Glomerular endothelial cell (primary cell): Measurements from ENCODE around the gene GSN. TPM values are rescaled to one million over a fixed set of nuclear protein-coding genes. Genes with fewer than 3 reads are reported as not detected.
"Not testable (repeated sequence)": the region's sequence is repeated elsewhere in the genome, so short reads cannot be mapped to it uniquely, and the experiment has no call there.

Source experiments
- DNase-seq: peaks from one replicate; pipeline ENCODE4 v3.0.0-alpha.2; 2011; ENCODE audit warnings: low read depth, low spot score; ENCODE audit errors: extremely low read depth
- total RNA-seq: library from RNA; depleted of rRNA; stranded (reverse); fragments of >200 nt; gene quantifications from 2 replicates; pipeline ENCODE4 v1.2.3, GENCODE V29; 2015

The GSN gene
- total RNA-seq, 1 donor from 2014 or later = 243 TPM

DNA sequence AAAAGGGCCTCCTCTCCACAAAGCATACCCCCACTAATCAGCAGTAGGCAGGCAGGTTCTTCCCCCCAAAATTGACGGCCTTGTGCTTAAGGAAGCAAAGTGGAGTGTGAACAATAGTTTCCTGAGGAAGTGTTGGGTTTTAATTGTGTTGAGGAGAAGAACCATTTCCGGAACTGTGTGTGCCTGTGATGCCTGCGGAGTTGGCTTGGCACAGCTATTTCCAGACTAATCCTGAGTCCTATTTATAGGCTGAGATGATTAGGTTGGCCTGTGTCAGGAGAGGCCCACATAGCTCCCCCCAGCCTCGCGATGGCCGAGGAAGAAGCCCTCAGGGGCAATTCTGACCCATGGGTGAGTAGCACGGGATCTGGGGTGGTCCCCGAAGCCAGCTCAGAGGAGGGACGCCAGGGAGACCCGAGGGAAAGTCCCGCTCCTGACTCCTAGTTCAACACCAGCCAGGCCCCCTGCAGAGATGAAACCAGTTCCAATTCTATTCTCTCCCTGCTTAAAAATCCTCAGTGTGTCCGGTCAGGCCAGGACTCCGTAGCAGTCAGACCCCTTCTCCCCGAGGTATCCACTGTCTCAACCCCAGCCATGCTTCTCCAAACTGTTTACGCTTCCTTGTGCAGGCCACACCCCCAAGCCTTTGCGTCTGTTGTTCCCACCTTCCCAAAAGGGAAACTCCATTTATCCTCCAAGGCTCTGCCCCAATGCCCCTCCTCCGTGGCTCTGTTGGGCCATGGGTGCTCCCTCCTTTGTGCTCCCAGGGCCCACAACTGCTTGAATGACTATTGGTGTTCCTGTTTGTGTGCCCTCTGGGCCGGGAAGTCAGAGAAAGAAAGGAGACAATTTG lies 18.1 kb downstream of the GSN start:
- DNase-seq = peak; percentile 96

DNA sequence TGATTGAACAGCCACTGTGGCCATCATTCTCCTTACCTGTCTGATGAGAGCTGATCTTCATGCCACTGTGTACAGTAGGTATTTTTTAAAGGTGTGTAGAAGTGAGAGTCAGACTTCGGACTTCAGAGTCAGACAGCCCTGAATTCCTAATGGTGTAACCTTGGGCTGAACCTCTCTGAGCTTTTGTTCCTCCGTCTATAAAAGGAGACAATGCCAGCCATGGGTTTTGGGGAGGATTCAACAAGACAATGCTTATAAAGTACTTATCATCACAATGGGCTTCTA lies 18.7 kb downstream of the GSN start:
- DNase-seq = no peak

DNA sequence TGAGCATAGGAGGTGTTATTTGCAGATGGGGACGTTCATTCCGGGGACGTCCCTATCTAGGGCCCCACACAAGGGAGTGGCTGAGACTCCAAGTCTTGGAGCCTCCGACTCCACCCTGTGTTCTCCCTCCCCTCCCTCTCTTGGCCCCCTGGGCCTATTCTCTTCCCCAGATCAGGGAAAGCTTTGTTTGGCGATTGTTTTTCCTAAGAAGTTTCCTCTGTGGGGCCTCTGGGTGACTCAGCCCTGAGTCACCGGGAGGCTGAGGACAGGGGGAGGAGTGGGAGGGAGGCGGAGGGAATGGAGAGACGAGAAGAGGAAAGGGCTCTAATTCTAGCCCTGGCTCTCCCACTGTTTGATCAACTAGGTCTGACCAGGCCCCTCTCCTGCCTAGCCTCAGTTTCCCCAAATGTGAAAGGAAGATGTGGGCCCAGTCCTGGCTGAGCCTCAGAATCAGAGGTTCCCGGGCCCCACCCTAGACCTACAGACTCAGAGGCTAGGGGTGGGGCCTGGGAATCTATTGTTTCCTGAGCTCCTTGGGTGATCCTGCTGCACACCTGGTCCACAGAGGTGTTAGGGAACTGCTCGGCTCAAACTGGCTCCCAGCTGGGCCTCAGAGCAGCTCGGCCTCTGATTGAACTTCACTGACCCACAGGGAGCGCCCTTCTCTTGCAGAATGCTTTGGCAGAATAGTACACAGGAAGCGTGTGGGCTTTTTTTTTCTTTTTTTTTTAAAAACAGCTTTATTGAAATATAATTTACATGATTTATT lies 19.2 kb downstream of the GSN start:
- DNase-seq = peak; percentile 93

DNA sequence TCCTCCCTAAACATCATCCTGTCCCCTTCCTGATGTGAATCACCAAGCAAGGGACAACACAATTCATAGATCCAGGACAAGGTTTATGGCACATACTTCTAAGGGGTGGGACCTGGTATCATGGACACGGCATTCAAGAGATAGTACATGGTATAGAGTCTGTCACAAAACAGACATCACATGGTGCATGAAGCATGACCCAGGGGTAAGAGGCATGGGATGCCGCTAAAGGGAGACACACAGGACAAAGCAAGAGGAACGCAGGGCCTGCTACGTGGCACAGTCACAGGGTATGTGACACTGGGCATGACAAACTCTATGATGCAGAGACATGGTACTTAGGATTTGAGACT lies 20.7 kb downstream of the GSN start:
- no peak for DNase-seq

DNA sequence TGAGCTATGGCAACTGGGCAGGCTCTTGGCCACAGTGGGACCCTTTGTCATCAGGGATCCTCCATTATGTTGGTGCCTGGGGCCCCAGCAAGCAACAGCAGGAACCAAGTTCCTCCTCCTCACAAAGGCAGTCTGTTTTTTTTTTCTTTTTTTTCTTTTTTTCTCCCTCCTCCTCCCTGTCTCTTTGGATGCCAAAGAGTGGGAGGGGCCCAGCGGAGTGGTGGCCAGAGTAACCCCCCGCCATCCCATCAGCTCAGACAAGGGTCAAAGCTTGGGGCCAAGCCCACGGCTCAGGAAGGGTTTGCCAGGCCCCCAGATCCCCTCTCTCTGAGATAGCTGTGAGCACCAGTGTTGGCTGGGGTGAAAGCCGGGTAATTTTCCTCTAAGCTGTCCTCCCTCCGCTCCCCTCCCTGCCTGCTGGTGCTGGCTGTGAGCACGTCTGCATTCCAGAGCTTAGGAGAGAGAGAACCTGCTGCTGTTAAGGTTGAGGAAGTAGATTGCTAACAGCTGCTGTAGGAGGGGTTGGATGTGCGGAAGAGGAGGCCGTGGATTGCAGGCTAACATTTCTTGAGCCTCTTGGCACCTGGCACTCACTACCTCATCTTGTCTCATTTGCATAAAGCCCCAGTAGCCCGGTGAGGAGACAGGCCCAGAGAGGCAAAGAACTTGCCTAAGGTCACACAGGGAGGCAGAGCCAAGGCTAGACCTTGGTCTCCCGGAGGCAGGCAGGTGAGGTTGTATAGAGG lies 21.2 kb downstream of the GSN start:
- no peak for DNase-seq

DNA sequence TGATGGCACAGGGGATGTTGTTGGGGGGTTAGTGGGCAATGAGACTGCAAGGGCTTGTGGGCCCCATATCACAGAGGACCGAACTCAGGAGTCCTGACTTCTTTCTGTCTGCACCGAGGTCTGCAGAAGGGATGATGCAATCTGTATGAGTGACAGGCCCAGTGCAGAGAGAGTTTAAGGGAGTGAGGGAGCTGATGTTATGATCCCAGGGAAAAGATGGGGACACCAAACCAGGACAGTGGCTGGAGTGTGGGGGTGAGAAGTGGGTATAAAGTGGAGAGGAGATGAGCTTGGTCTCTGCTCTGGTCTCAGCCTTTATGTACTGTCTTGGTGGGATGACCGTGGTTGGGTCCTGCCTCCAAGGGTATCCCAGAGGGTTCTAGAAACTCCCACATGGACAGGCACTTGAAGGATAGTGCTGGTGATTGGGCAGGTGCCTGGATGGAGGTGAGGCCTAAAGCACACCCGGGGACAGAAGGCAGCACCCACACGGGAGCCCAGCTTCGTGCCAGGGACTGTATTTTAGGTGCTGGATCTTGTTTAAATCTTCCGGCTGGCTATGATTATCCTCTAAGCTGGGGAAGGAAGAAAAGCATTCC lies 21.9 kb downstream of the GSN start:
- DNase-seq = no peak

DNA sequence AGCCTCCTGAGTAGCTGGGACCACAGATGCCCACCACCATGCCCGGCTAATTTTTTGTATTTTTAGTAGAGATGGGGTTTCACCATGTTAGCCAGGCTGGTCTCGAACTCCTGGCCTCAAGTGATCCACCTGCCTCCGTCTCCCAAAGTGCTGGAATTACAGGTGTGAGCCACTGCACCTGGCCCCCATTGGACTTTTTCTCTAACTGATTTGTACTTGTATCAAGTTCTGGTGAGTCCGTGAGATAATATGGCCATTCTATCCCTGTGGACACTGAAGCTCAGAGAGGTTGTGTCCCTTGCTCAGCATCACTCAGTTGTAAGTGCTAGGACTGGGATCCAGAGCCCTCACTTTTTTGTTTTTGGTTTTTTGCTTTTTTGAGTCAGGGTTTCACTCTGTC lies 23.6 kb downstream of the GSN start:
- DNase-seq = not testable (repeated sequence)

DNA sequence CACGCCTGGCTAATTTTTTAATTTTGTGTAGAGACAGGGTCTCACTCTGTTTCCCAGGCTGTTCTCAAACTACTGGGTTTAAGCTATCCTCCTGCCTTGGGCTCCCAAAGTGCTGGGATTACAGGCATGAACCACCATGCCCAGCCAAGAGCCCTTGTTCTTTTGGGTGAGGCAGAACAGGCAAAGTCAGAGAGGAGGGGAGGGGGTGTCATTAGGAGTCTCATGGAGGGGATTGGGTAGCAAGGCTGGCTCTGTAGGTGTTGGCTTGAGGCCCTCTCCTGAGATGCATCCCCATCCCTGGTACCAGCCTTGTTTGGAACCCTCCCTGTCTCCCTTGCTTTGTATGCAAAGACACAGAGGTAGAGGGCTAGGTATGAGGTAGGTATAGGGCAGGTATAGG lies 24.1 kb downstream of the GSN start:
- DNase-seq = no peak

DNA sequence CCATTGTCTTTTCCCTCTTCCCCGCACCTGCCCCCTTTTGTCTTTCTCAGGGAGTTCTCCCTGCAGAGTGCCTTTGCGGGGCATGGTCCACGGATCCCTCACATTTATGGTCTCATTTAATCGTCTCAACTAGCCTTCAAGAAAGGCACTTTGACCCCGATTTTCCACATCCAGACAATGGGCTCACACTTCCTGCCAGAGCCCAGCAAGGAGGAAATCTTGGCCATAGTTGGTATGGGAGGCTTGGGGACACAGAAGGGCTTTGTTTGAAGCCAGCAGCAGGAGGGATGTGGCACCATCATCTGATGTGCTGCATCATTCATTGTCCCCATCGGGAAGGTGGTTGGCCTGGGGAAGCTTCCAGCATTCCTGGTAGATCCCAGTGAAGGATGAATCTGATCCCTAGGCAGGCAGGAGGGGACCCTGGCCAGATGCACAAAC lies 24.9 kb downstream of the GSN start:
- DNase-seq = no peak

DNA sequence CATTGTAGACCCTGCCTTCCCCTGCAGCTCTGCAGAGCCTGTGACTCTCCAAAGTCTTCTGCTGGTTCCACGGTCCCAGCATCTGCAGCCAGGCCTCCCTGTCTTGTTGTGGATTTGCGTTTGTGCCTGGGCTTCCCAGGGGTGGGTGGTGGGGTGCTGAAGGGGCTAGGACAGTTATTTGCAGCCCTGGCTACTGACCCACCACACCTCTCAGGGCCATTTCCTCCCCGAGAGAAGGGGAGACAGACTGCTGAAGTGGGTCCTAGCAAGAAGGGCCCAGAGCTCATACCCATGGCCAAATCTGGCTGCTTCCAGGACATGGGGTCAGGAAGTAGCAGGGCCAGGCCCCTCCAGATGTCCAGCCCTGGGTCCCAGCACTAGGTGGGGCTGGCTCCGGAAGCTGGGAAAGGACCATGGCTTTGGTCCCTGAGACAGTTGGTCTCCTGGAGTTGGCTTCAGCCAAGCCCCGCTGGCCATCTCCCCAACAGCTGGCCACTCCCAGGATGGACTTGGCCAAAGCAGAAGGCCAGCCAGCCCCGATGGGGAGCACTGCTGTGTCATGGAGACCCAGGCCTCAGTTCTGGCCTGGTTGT lies 26.3 kb downstream of the GSN start:
- no peak for DNase-seq

DNA sequence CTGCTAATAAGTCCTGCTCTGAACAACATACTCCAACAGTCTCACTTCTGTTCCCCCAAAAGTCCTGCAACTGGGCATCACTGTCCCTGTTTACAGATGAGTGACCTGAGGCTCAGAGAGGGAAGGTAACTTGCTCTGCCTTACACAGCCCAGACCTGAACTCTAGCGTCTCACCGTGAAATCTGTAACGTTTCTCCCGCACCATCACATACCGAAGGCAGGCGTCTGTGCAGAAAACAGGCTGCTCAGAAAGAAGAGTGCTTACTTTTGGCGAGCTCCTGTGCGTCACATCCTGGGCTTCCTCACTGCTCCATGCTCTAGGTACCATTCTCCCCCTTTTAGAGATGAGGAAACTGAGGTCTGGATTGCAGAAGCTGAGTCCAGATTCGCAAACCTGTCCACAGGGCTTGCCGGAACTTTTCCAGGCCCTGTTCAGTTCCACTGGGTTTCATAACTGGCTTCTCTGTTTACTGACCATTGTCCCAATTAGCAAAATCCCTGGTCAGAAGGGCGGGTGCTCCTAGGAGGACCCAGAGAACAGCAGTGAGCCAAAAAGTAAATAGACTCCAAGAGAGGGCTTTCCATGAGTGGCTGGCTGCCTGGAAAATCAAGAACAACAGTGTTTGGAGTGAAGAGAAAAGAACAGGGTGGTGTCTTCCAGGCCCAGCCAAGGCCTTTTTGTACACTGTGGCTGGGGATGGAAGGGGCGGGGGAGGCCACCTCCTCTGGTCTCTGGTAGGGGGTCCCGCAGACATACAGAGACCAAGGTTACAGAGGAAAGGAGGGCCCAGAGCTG lies 27.1 kb downstream of the GSN start:
- no peak for DNase-seq

DNA sequence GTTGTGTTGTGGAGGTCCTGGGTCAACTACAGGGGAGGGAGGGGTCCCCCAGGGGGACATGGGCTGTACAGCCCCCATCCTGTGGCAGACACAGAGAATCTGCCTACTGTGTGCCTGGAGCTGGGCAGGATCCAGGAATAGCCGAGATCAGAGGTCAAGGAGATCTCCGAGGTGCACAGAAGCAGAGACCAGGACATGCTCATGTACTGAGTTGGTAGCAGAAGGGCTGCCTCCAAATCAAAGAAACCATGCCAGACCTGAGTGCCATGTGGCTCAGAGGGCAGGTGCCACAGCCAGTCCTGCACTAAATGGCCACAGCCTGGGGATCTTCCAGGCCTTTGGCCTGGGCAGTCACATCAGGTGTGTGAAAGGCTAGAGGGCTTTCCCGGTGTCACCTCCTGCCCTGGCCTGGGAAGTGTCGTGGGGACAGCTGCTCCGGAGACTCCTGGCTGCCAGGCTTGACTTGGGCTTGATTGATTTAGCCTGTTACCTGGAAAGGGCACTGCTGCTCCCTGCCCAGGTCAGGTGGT lies 27.8 kb downstream of the GSN start:
- no peak for DNase-seq

DNA sequence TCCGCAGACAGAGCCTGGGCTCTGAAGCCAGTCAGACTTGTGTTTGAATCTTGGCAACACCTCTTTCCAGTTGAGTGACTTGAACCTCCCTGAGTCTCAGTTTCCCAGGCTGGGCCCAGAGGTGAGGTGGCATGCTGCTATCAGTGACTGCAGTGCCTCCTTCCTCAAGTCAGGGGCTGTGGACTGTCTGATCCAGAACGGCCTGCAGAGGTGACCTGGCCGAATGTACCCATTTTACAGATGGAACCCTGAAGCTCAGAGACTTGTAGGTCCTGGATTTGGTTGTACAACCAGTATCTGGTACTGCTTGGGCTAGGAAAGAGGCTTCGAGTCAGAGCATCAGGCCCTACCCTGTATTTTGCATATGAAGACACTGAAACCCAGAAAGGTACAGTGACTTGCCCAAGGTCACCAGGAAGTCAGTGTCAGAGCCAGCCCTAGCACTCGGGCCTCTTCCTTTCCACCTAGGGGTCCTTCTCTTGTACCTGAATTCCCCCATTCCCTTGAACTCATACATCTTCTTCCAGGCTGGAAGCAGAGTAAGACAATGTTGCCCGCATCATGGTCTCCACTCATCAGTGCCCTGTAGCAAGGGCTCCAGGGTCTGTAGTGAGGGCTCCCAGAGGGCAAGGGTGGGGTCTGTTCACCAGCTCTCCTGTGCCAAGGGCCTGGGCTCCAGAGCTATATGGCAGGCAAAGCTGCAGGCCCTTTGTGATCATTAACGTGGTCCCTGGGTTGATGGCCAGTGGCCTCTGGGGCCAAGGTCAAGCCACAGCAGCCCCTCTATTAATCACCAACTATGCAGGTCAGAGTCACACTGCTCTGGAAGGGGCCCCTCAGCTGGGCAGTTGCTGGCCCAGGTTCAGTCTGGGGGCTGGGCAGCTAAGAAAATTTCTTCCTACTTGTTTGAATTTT lies 28.5 kb downstream of the GSN start:
- no peak for DNase-seq

DNA sequence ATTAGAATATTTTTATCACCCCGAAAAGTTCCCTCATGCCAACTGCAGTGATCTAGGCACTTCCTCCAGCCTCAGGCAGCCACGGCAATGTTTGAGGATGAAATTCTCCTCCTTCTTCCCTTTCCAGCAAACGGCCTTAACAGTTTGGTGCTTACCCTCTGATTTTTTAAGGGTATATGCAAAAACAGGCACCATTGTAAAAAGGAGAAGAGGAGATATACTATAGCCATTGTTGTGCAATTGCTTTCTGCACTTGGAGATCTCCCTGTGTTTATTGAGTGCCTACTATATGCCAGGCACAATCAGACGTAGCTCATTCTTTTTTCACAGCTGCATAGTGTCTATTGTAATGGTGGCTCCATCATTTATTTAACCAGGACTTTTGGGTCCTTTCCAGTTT lies 29.4 kb downstream of the GSN start:
- DNase-seq = no peak

DNA sequence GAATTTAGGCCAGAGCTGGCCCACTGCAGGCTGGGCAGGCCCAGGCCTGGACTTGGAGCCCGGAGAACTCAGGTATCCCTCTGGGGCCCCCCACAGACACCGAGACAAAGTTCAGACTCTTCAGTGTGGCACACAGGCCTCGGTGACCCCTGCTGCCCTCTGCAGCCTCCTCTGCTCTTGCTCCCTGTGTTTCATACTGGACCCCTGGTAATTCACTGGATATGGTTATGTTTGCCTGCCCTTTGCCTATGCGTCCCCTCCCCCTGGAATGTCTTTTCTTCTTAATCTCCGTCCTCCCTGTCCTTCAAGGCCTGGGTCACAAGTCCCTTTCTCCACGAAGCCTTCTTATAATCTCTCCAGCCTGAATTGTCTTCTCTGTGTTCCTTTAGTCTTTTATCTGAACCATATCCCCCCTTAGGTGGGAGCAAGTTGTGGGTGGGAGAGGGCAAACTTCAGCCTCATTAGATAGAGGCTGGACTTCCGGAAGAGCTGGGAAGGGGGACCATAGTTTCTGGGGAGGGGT lies 30.1 kb downstream of the GSN start:
- no peak for DNase-seq

DNA sequence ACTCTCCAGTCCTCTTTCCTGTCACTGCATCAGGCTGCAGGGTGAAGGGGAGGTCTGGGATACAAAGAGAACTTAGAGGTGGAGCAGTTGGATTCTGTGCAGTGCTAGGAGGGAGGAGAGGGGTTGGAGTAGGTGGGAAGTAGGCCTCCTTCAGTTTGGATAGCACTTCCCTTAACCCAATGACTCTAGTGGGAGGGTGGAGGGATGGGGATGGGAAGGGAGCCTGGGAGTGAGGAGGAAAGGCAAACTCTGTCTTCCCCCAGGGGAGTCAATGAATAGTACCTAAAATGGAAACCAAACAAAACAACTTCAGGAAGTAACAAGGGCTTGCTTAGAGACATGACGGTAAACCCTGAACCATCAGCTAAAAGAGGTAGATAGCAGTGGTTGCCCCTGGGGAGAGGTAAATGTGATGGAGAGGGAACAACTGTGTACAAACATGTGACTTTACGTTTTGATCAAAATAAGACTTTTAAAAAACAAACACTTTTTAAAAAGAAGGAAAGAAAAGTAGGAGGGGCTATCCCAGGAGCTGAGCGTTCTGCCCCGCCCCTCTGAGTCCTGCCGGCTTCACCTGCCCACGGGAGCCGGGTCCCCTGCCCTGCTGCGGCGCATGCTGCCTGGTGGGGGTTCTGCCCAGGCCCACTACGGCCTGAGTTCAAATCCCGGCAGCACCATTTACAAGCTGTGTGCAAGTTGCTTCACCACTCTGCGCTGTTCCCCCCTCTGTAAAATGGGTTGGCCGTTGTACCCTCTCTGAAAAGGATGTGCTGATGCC lies 30.9 kb downstream of the GSN start:
- DNase-seq = no peak

DNA sequence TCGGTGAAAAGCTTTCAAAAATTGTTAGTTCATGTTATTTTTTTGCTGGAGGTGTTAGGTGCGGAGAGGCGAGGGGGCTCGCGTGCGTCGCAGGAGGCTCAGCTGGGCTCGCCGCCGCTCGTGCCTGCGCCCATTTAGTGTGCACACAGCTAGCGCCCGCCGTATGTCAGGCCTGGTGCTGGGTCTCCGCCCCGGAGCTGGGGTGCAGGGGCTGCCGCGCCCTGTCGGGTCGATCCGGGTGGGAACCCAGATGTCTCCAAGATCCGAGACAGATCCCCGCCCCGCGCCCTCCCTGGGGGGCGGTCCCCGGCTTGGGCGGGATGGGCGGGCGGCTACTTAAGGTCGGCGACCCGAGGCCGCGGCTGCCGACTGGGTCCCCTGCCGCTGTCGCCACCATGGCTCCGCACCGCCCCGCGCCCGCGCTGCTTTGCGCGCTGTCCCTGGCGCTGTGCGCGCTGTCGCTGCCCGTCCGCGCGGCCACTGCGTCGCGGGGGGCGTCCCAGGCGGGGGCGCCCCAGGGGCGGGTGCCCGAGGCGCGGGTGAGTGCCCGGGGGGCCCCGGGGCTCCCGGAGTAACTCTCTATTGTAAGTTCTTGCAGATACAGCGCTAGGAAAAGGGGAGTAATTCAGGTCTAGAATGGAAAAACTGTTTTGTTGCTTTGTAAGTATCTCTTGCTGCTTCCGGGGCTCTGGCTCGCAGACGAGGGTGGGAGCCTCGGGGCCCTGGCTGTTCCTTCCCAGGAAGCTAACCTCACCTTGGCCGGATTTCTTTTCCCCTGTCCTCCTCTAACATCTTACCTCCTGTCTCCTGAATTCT lies 31.7 kb downstream of the GSN start:
- no peak for DNase-seq
